Measurements from ENCODE around the gene DUSP1.

Gene DUSP1

DNA sequence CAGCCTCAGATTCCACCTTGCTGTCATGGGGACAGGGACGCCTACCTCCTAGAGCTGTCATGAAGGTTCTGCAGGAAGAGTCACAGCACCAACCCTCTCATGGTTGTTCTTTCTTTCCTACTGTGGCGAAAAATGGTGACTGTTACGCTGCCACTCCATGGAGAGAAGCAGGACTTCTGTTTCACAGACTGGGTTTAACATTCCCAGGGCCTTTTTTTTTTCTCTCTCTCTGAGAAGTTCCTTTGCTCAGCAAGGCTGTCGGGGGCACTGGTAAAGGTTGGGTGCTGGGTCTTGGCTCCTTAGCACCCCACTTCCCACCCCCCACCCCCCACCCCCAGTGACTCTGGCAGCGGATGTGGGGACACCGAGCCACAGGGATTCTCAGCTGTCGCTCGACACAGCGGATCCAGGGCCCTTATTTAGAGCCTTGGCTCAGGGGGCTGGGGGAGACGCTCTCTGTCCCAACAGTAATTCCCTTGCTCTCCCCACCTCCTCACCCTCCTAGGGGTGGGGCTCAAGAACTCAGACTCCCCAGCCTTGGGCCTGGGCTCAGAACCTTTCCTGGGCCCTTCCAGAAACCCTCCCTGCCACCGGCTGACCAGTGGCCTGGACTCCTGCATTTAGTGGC lies 34.4 kb downstream of the DUSP1 start:
- TF ChIP-seq, protein P1, sequence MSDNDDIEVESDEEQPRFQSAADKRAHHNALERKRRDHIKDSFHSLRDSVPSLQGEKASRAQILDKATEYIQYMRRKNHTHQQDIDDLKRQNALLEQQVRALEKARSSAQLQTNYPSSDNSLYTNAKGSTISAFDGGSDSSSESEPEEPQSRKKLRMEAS (IDR thresholded peaks at IDR 0.05; ENCODE audit: low read depth, low read length): no peak
- TF ChIP-seq CTCF (IDR thresholded peaks at IDR 0.05; ENCODE audit: low read depth, low read length) (no peak), POLR2A (IDR thresholded peaks at IDR 0.05; ENCODE audit: extremely low read depth, insufficient read length) (no peak), MYC (IDR thresholded peaks at IDR 0.05; ENCODE audit: low read depth, low read length) (no peak)
- DNase-seq (ENCODE audit: low read depth): no peak
- no peak overlapping the region for H3K4me3 ChIP-seq (ENCODE audit: low read depth, low read length)

DNA sequence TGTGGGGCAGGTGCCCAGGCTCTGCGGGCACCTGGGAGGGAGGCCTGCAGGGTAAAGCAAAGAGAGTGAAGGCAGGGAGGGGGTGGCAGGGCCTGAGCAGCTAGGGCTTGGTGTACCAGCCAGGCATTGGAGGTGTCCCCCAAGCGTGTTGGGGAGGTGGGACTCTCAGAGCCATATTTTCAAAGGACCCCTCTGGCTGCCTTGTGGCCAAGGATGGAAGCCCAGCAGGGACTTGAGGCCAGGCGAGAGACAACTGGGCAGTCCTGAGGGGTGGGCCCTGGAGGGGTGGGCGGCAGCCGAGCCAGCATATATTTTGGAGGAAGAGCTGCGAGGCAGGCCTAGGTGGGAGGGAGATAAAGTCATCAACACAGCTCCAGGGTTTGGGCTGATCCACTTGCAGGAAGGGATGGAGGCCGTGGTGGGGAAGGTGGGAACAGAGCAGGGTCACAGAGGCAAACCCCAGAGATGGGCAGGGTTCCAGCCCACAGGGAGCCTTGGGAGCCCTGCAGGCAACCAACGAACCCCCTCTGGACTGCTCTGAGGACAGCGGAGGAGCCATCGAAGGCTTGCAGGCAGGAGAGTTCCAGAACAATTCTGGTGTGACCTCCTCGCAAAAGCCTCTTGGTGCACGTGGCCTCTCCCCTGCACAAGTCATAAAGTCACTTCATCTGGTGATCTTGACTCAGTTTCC lies 35.7 kb downstream of the DUSP1 start:
- TF ChIP-seq, protein P1 (IDR thresholded peaks at IDR 0.05; ENCODE audit: low read depth, low read length): no peak
- TF ChIP-seq MYC (IDR thresholded peaks at IDR 0.05; ENCODE audit: low read depth, low read length) (no peak), CTCF (IDR thresholded peaks at IDR 0.05; ENCODE audit: low read depth, low read length) (no peak), POLR2A (IDR thresholded peaks at IDR 0.05; ENCODE audit: extremely low read depth, insufficient read length) (no peak)
- H3K4me3 ChIP-seq (ENCODE audit: low read depth, low read length): no peak overlapping the region
- no peak for DNase-seq (ENCODE audit: low read depth)

DNA sequence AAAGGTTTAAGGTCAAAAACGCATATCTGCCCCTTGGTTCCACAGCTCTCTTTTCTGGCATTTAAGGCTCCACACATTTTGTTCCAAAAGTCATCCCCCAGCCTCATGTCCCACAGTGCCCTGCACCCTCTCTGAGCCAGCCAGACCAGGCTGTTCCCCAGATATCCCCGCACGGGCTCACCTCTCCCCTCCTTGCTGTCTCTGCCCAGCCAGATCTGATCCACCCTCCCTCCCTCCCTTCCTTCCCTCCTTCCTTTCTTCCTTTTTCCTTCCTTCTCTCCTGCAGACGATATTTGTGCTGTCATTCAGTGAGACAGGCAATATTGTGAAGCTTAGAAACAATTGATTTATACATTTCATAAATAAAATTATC lies 37.0 kb downstream of the DUSP1 start:
- no peak for TF ChIP-seq MYC (IDR thresholded peaks at IDR 0.05; ENCODE audit: low read depth, low read length)
- DNase-seq (ENCODE audit: low read depth): no peak
- H3K4me3 ChIP-seq (ENCODE audit: low read depth, low read length): no peak overlapping the region

DNA sequence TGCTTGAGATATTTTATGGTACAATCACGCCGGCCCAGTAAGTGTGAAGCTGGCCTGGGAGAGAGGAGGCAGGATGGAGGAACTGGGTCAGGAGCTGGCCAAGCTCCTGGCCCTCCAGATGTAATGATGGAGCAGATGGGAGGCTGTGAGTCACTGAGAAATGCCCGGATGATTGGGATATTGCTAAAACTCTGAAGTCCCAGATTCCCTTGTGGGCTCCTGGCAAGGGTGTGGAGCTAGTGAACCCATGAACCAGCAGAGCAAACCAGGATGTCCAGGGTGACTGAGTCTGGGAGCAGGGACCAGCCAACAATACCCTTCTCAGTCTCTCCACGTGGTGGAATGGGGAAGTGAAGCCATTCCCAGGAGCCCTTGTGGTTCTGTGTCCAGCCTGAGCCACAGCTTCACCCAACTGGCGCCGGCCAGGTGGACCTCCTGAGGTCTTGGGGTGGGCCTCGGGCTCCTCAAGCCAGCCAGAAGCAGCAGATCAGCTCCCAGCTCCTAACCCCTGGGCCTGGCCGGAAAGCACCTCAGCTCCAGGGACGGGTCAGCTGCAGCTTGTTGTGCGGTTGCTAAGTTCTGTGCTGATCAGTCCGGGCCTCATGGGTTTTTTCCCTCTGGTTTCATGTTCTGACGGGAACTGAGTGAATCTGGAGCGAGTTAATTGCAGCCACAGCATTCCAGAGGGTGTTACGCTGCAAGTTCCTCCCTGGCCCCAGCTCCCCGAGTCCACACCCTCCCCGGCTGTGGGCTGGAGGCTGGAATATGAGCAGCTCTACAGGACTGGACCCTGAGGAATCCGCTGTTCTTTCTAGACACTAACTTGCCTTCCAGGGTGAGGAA lies 37.6 kb downstream of the DUSP1 start:
- TF ChIP-seq, protein P1 (IDR thresholded peaks at IDR 0.05; ENCODE audit: low read depth, low read length): no peak
- H3K4me3 ChIP-seq (ENCODE audit: low read depth, low read length): no peak overlapping the region
- DNase-seq (ENCODE audit: low read depth): no peak

DNA sequence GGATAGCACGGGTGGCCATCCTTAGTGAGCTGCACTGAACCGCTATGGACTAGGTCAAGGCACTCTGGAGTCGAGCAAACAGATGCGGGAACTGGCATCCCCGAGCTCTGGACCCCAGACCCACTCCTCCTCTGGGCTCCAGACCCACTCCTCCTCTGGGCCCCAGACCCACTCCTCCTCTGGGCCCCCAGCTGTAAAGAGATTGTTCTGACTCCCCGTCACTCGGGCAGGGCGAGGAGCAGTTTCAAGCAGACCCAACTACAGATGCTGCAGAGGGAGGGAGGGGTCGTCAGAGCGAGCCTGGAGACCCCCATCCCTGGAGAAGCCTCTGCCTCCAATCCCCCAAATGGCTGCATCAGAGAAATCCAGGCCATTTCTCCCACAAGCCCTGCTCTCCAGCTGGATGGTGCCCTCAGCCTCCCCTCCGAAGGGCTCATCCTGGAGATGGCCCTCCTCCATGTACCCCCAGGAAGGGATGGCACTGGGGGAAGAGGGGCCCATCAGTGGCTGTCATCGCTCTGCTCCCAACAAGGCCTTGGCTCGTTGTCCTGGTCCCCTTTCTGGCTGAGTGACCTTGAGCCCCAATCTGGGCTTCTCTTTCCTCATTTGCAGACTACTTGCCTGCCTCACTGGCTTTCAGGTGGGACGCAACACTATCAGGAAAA lies 38.7 kb downstream of the DUSP1 start:
- no peak overlapping the region for H3K4me3 ChIP-seq (ENCODE audit: low read depth, low read length)
- no peak for TF ChIP-seq CTCF (IDR thresholded peaks at IDR 0.05; ENCODE audit: low read depth, low read length)
- TF ChIP-seq MYC (IDR thresholded peaks at IDR 0.05; ENCODE audit: low read depth, low read length): no peak
- TF ChIP-seq, protein P1 (IDR thresholded peaks at IDR 0.05; ENCODE audit: low read depth, low read length): no peak
- no peak for TF ChIP-seq POLR2A (IDR thresholded peaks at IDR 0.05; ENCODE audit: extremely low read depth, insufficient read length)
- DNase-seq (ENCODE audit: low read depth): no peak

- TF ChIP-seq POLR2A (IDR thresholded peaks at IDR 0.05; ENCODE audit: extremely low read depth, insufficient read length) (no peak), CTCF (IDR thresholded peaks at IDR 0.05; ENCODE audit: low read depth, low read length) (no peak), MYC (IDR thresholded peaks at IDR 0.05; ENCODE audit: low read depth, low read length) (no peak)
- TF ChIP-seq, protein P1 (IDR thresholded peaks at IDR 0.05; ENCODE audit: low read depth, low read length): no peak
- no peak overlapping the region for H3K4me3 ChIP-seq (ENCODE audit: low read depth, low read length)
- DNase-seq (ENCODE audit: low read depth): no peak
Observed at GRCh38 chr5:172731680-172732074, 39.3 kb downstream of the DUSP1 start.

All from NB4 (cell line).